CD14-positive monocyte (primary cell): Measurements from ENCODE around the gene P3H3. TPM values are rescaled to one million over a fixed set of nuclear protein-coding genes. Genes with fewer than 3 reads are reported as not detected.

ENCODE experiments used
- DNase-seq, 3 donors: peaks; one replicate each; pipeline ENCODE4 v3.0.0-alpha.2; 2011 to 2022
- H2AFZ ChIP-seq: 2 replicates; pipeline ENCODE4 v1.6.0; 2012; ENCODE audit warnings: mild to moderate bottlenecking, low read depth, low read length, inconsistent platforms; ENCODE audit not compliant: insufficient read depth, poor library complexity, severe bottlenecking
- H3K27ac ChIP-seq, 2 donors: 1 replicate in 1 of 2; 2 replicates in 1 of 2; pipeline ENCODE4 v1.5.1; 2012 to 2013; ENCODE audit warnings: low read length in 2 of 2, control low read depth in 1 of 2, inconsistent platforms in 1 of 2, low read depth in 1 of 2, mild to moderate bottlenecking in 1 of 2
- H3K27me3 ChIP-seq, 2 donors: one replicate each; pipeline versions ENCODE4 v1.6.0 to v1.6.1; 2011 to 2013; ENCODE audit warnings: low read length in 2 of 2; ENCODE audit not compliant: control insufficient read depth in 2 of 2, insufficient read depth in 2 of 2
- H3K36me3 ChIP-seq, 2 donors: replicated peaks in 1 of 2; 1 replicate in 1 of 2; 2 replicates in 1 of 2; pipeline versions ENCODE4 v1.5.1 to v1.6.1; 2012 to 2013; ENCODE audit warnings: low read length in 2 of 2, control low read depth in 1 of 2, inconsistent platforms in 1 of 2, mild to moderate bottlenecking in 1 of 2; ENCODE audit not compliant: insufficient read depth in 2 of 2, control insufficient read depth in 1 of 2
- H3K4me1 ChIP-seq, 2 donors: 1 replicate in 1 of 2; 2 replicates in 1 of 2; pipeline versions ENCODE4 v1.5.1 to v1.6.1; 2012 to 2013; ENCODE audit warnings: low read length in 2 of 2, control low read depth in 1 of 2, inconsistent platforms in 1 of 2, mild to moderate bottlenecking in 1 of 2, moderate library complexity in 1 of 2; ENCODE audit not compliant: insufficient read depth in 2 of 2, control insufficient read depth in 1 of 2
- H3K4me2 ChIP-seq: replicated peaks from 2 replicates; pipeline ENCODE3; 2012; ENCODE audit warnings: low read length, moderate library complexity, mild to moderate bottlenecking; ENCODE audit not compliant: poor library complexity, severe bottlenecking; ENCODE audit errors: extremely low read depth
- H3K4me3 ChIP-seq, 3 experiments: fragments of 200-600 bp in 1 of 3; sonication (generic) in 1 of 3; replicated peaks in 1 of 3; 1 replicate in 2 of 3; 2 replicates in 1 of 3; pipeline ENCODE4 v1.5.1; 2011 to 2013; ENCODE audit warnings: low read length in 3 of 3, mild to moderate bottlenecking in 3 of 3, control low read depth in 2 of 3, low read depth in 2 of 3, inconsistent platforms in 1 of 3, moderate library complexity in 1 of 3
- H3K79me2 ChIP-seq: 2 replicates; pipeline ENCODE4 v1.6.0; 2012; ENCODE audit warnings: mild to moderate bottlenecking, control low read depth, inconsistent platforms, low read length, moderate library complexity; ENCODE audit not compliant: insufficient read depth
- H3K9ac ChIP-seq: 2 replicates; pipeline ENCODE4 v1.6.0; 2017; ENCODE audit warnings: low read length, mild to moderate bottlenecking; ENCODE audit not compliant: insufficient read depth, poor library complexity, severe bottlenecking
- H3K9me3 ChIP-seq, 2 donors: replicated peaks in 1 of 2; 1 replicate in 1 of 2; 2 replicates in 1 of 2; pipeline versions ENCODE4 v1.5.1 to v1.6.1; 2012 to 2013; ENCODE audit warnings: low read length in 2 of 2, control low read depth in 1 of 2; ENCODE audit not compliant: control insufficient read depth in 1 of 2, insufficient read depth in 1 of 2
- H4K20me1 ChIP-seq: 2 replicates; pipeline ENCODE4 v1.6.0; 2012; ENCODE audit warnings: mild to moderate bottlenecking, low read length, control low read depth, moderate library complexity; ENCODE audit not compliant: insufficient read depth
- H3K27ac Mint-ChIP-seq, 7 donors: one replicate each; pipeline ENCODE4 v1.8.0; 2020; ENCODE audit warnings: mild to moderate bottlenecking in 7 of 7, mixed read lengths in 7 of 7, moderate library complexity in 6 of 7, inconsistent platforms in 2 of 7
- H3K27me3 Mint-ChIP-seq, 3 donors: one replicate each; pipeline ENCODE4 v1.8.0; 2021 to 2022; ENCODE audit warnings: low read depth in 3 of 3, mild to moderate bottlenecking in 3 of 3, mixed read lengths in 3 of 3, moderate library complexity in 3 of 3, inconsistent platforms in 1 of 3
- H3K36me3 Mint-ChIP-seq, 2 donors: one replicate each; pipeline ENCODE4 v1.8.0; 2020; ENCODE audit warnings: mixed read lengths in 2 of 2, inconsistent platforms in 1 of 2, mild to moderate bottlenecking in 1 of 2
- H3K4me1 Mint-ChIP-seq: one replicate; pipeline ENCODE4 v1.8.0; 2020; ENCODE audit warnings: mild to moderate bottlenecking, mixed read lengths
- H3K4me3 Mint-ChIP-seq, 2 donors: one replicate each; pipeline ENCODE4 v1.8.0; 2020; ENCODE audit warnings: mild to moderate bottlenecking in 2 of 2, mixed read lengths in 2 of 2, moderate library complexity in 1 of 2
- H3K9me3 Mint-ChIP-seq, 7 donors: one replicate each; pipeline ENCODE4 v1.8.0; 2020 to 2022; ENCODE audit warnings: mixed read lengths in 7 of 7, mild to moderate bottlenecking in 6 of 7, moderate library complexity in 6 of 7, inconsistent platforms in 2 of 7
- WGBS: methylation state at CpG from one replicate; pipeline ENCODE4 v1.1.5; 2013; ENCODE audit warnings: missing lambda C conversion rate; ENCODE audit not compliant: insufficient coverage; 5-methylcytosine and 5-hydroxymethylcytosine counted together
- intact Hi-C, 2 donors: fragments of 100-400 bp; cut with micrococcal nuclease; formaldehyde crosslinking; loops; one replicate each; pipeline versions ENCODE4 v1.15.0 to v1.15.1; 2023
- polyA plus RNA-seq, 3 donors: library from polyadenylated mRNA; depleted of rRNA in 1 of 3; unstranded in 2 of 3; stranded (reverse) in 1 of 3; fragments of 300-500 nt in 2 of 3; fragments of >200 nt in 1 of 3; fragmentation: Illumina TruSeq in 2 of 3; gene quantifications; 1 replicate in 2 of 3; 2 replicates in 1 of 3; pipeline ENCODE4 v1.2.3, GENCODE V29; 2012 to 2021
- TF ChIP-seq, protein P1 (sequence below): fragments of 200-600 bp; IDR thresholded peaks from one replicate; pipeline ENCODE4 v1.8.0; 2022; ENCODE audit warnings: antibody characterized with exemption, mild to moderate bottlenecking

P3H3 gene
- polyA plus RNA-seq, 3 donors = 0.56 TPM; not detected in 2

DNA sequence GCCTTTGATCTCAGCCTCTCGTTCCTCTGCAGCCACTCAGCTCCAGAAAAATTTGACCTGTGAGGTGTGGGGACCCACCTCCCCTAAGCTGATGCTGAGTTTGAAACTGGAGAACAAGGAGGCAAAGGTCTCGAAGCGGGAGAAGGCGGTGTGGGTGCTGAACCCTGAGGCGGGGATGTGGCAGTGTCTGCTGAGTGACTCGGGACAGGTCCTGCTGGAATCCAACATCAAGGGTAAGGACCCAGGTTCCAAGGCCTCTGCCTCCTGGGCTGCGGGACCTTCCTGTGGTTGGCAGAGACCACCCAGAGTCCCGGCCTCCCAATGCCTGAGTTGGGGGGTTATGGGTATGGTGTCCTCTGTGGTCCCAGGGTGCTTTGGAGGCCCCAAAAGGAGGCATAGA lies 11.1 kb upstream of the P3H3 start:
- Histone ChIP-seq H3K9ac (no peak overlapping the region), H2AFZ (no peak overlapping the region), H3K4me3 (no peak overlapping the region), H3K27me3 (peaks cover 0 to 2% of the 10 kb centered on the region in 2 donors), H3K36me3 (peaks cover 60 to 66% of the 10 kb centered on the region in 2 donors), H3K27ac (no peak overlapping the region), H3K9me3 (no peaks in the 10 kb centered on the region), H4K20me1 (peaks cover 62% of the 10 kb centered on the region), H3K4me2 (no peak overlapping the region), H3K4me1 (peaks cover 25 to 34% of the 10 kb centered on the region in 2 donors), H3K79me2 (peaks cover 2% of the 10 kb centered on the region)
- Mint-ChIP-seq H3K9me3 (peaks cover 0 to 2% (median 0%) of the 10 kb centered on the region in 7 donors), H3K27me3 (peaks cover 0 to 2% (median 1%) of the 10 kb centered on the region in 3 donors), H3K36me3 (peaks cover 60 to 66% of the 10 kb centered on the region in 2 donors), H3K27ac (no peak overlapping the region), H3K4me3 (no peak overlapping the region), H3K4me1 (peaks cover 33% of the 10 kb centered on the region)
- TF ChIP-seq, protein P1, sequence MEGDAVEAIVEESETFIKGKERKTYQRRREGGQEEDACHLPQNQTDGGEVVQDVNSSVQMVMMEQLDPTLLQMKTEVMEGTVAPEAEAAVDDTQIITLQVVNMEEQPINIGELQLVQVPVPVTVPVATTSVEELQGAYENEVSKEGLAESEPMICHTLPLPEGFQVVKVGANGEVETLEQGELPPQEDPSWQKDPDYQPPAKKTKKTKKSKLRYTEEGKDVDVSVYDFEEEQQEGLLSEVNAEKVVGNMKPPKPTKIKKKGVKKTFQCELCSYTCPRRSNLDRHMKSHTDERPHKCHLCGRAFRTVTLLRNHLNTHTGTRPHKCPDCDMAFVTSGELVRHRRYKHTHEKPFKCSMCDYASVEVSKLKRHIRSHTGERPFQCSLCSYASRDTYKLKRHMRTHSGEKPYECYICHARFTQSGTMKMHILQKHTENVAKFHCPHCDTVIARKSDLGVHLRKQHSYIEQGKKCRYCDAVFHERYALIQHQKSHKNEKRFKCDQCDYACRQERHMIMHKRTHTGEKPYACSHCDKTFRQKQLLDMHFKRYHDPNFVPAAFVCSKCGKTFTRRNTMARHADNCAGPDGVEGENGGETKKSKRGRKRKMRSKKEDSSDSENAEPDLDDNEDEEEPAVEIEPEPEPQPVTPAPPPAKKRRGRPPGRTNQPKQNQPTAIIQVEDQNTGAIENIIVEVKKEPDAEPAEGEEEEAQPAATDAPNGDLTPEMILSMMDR = no peak
- DNase-seq = peak in 1 of 3 donors; percentile 1
- intact Hi-C loops = no loop called here
- WGBS = 98% methylated on average over 7 of the region's 8 CpGs

GRCh38 chr12:6817662-6818157 lies 10.5 kb upstream of the P3H3 start:
- Histone ChIP-seq H4K20me1 (peaks cover 58% of the 10 kb centered on the region), H3K27me3 (peaks cover 0 to 6% of the 10 kb centered on the region in 2 donors), H3K4me2 (no peak overlapping the region), H3K27ac (no peak overlapping the region), H3K79me2 (peaks cover 5% of the 10 kb centered on the region), H3K9me3 (no peaks in the 10 kb centered on the region), H3K9ac (no peak overlapping the region), H3K4me1 (peaks cover 23 to 34% of the 10 kb centered on the region in 2 donors), H2AFZ (no peak overlapping the region), H3K36me3 (peaks cover 60 to 66% of the 10 kb centered on the region in 2 donors), H3K4me3 (no peak overlapping the region)
- 86% methylated on average over 17 of the region's 20 CpGs for WGBS
- H3K9me3 Mint-ChIP-seq = peaks cover 0 to 2% (median 0%) of the 10 kb centered on the region in 7 donors
- peaks cover 60 to 66% of the 10 kb centered on the region in 2 donors for H3K36me3 Mint-ChIP-seq
- peaks cover 2 to 3% (median 3%) of the 10 kb centered on the region in 3 donors for H3K27me3 Mint-ChIP-seq
- H3K27ac Mint-ChIP-seq = no peak overlapping the region
- TF ChIP-seq, protein P1 = no peak
- intact Hi-C loops = no loop called here
- peaks cover 33% of the 10 kb centered on the region for H3K4me1 Mint-ChIP-seq
- DNase-seq = peak in 1 of 3 donors; percentile 3
- no peak overlapping the region for H3K4me3 Mint-ChIP-seq
